NK-92 treated with Interleukin-12 subunit alpha and Interleukin-12 subunit beta, amount 100 ng/mL, for 24 hours (cell line): Measurements from ENCODE around the gene SERINC4.

Source experiments
- DNase-seq: peaks from one replicate; lab custom pipeline; 2025; lab: John Stamatoyannopoulos, UW

Gene SERINC4

DNA sequence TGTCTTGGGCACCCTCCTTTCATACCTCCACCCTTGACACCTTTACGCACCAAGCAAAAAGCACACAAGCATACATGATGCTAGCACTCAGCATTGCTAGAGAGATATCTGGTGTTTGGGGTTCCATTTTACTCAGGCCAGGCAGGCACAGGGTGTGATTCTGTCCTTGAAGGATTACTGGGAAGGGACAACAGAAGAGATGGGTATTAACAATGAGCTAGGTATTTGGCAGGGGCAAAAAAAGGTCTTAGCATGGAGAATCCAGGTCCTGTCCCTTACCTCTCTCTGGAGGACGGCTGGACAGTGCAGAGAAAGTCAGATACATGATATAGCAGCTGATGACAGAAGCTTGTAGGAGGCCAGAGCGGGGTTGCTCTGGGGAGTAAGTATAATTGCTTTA lies 3.5 kb downstream of the SERINC4 start:
- no peak for DNase-seq

DNA sequence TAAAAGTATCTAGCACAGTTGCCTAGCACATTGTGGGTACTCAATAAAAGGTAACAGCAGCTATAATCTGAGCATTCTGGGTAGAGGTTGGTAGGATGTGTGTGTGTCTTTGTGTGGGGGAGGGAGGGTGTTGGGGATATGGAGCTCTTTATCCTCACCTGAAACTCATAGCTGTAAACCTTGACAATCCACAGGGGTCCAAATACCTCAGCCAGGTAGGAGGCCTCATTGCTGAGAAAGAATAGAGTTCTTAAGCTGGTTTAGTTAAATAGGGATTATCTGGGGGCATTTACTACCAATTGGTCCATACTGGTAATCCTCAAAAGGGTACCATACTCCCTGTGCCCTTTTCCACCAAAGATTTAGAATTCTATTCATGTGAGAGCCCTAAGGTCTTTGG lies 4.0 kb downstream of the SERINC4 start:
- DNase-seq = no peak

DNA sequence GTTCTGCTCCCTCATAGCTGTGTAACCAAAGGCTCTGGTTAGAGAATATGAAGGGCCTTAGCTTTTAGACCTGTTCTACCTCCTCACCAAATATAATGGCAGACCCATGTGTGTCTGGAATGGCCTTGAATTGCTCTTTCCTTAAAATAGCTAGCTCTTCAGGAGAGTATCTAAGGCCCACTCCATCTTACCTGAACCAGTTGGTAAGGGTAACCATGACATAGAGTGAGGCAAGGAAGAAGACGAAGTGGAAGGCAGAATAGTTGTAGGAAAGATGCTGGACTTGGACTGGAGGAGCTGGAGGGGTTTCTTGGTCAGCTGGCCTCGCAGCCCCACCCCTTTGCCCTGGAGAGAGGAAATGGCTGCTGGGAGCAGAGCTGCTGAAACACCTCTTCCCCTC lies 4.8 kb downstream of the SERINC4 start:
- no peak for DNase-seq

DNA sequence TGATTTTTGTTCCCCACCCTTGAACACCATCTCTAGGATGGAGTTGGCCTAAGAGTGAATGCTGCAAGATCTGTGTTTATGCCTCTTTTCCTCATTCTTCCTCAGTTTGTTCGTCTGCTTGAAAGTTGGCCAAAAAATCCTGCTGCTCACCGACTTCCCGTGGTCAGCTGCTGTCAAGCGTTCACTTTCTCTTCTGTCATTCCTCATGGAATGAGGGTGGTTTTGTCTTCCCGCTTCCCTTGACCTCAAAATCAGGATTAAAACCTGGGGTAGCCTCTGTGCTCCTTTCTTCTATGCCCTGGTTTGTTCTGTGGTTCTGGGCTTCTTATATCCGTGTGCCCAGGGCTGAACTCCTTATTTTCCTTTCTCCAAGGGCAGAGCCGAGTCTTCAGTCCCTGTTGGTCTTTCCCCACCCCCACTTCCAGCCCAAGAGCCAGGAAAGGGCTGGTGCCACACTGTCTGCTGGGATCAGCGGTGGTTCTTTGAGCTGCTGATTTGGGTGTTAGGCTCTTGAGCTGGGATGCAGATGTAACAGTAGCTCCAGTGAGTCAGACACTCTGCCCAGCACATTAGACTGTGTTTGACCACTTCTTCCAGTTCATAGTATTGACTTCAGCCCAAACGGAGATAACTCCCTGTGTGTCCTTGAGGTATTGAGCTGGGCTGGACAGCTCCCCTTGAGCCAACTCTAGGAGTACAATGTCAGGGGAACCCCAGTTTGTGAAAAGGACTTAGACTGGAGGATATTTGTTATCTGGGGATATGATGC lies 5.6 kb downstream of the SERINC4 start:
- DNase-seq = no peak

DNA sequence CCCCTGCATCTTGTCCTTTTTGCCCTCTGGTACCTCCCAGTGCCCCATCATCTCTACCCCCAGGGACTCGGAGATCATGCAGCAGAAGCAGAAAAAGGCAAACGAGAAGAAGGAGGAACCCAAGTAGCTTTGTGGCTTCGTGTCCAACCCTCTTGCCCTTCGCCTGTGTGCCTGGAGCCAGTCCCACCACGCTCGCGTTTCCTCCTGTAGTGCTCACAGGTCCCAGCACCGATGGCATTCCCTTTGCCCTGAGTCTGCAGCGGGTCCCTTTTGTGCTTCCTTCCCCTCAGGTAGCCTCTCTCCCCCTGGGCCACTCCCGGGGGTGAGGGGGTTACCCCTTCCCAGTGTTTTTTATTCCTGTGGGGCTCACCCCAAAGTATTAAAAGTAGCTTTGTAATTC lies 6.4 kb downstream of the SERINC4 start:
- DNase-seq = no peak

DNA sequence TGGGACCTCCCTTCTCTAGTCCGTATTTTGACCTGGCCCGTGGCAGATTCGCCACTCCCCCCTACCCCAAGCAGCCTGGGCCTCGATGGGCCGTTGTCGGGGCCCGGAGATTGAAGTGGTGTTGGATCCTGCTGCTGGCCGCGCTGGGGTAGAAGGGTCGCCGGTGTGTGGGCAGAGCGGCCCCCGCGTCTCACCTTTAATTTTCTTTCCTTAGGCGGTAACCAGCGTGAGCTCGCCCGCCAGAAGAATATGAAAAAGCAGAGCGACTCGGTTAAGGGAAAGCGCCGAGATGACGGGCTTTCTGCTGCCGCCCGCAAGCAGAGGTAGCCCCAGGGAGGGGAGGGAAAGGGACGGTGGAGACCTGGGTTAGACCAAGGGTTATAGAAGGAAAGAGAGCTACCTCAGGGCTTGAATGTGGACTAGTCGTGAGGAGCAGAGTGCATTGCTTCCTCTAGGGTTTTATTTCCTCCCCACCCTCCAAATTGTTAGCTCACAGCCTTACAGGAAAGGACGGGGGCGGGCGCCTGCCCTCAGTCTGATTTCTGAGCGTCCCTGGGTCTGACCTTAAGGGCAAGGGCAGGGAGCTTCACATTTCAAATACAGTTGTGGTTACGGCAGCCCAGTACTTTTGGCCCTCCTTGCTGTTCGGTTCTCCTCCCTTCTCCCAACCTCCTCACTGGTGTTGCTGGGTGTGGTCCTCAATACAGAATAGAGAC lies 7.1 kb downstream of the SERINC4 start:
- DNase-seq = no peak

DNA sequence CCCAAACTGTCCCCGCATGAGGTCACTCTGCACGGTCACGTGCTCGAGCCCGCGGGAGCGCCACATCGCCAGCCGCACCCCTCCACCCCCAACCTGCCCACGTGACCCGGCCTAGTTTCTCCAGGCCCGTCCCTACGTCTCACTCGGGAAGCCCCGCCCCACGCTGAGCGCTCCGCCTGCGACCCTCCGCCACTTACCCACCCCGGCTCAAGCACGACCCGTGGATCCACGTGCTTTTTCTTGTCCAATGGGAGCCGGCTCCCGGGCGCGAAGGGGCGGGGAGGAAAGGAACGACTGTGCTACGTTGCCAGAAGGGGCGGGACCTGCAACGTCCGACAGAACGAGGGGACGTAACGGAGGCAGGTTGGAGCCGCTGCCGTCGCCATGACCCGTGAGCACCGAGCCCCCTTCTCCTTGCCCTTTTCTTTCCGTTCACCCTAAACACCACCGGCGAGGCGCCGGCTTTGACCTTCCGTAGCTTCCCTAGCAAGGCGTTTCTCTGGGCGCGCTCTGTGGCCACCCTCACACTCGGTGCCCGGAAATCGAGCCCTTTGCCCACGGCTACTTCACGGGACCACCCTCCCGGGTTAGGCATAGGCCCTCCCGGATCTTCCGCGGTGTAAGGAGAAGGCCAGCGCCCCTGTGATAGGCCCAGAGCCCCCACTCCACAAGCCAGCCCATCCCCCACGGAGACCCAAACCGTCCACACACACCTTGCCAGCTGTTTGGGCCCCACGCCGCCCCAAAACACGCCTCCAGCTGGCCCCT lies 7.8 kb downstream of the SERINC4 start, which contains the start of gene SERF2:
Gene SERF2 (plus strand): TSS at position 328 of the 768 bp plus-strand sequence. CDS start 57 bp downstream, at position 385.
- DNase-seq = peak; percentile 100

DNA sequence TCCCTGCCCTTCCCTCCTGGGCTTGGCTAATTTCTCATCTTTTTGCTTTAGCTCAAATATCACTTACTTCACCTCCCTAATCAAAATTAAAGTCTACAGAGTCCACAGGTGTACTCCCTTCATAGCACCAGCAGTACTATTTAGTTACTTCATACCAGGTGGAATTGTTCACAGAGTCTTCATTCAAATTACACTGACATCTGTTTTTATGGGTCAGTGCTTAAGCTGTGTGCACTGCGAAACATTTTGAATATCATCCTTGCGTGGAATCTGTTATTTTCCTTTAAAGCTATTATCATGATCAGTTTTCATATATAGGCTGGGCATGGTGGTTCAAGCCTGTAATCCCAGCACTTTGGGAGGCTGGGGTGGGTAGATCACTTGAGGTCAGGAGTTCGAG lies 10.6 kb downstream of the SERINC4 start:
- no peak for DNase-seq

DNA sequence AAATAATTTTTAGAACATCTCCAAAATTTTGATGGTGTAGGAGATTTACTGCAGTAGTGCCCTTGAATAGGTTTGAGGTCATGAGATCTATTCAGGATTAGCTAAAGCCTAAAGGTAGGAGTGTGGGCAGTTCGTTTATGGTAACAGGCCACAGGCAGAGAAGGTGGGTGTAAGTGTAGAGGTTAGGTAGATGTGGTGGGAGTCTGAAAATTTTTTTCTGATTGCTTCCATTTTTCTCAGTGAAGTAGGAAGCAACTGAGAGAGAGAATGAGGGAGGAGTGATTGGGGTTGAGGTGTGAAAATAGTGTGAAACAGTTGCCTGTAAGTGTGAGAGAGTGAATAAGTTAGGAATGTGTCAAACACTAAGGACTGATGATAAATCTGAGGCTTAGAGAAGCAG lies 21.0 kb downstream of the SERINC4 start:
- DNase-seq = no peak

DNA sequence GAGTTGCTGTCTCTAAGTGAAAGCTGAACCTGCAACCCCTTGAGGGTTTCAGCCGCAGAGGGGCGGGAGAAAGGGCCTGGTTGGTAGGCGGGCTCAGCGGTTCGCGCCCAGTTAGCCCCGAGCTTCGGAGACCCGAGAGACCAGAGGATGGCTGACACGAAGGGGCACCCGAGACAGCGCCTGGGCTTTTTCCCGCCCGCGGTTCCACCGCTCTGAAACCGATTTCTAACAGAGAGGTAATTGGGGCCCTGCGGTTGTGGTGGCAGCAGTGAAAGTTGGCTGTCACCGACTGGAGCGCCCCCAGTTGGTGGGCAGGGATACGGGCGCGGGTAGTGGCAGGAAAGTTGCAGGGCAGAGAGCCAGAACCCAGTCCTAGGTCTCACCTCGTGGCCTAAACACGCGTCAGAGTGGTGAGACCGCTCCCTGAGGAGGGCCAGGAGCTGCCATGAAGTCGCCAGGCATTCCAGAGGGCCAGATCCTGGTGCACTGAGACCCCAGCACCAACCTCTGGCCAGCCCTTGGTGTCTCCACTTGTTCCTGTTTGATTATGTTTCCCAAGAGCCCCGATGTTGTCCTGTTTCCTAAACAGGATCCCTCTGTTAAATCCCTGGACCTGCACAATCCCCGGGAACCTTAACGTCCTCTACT lies 22.6 kb downstream of the SERINC4 start:
- no peak for DNase-seq

DNA sequence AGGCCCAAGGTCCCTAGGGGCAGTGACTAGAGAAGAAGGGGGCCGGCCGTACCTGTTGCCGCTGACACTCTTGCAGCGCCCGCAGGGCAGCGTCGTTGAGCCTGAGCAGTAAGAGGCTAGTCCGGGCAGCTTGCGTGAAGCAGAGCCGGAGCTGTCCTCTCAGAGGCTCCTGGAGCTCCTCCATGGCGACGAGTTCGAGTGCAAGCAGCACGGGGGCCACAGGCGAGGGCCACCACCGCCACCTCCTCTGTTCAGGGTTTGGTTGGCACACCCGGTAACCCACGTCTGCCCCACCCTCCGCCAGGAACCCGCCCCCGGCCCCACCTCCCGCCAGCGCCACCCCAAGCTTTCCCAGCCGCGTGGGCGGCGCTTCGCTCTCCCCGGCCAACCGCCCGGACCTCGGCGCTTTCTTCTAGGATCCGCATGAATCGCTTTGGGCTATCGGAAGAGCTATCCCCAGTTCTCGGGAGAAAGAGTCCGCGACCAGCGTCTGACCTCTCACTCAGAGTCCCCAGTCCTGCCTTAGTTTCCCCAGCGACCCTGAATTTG lies 23.2 kb downstream of the SERINC4 start, which contains the start of gene ELL3:
Gene ELL3 (minus strand): TSS at position 249 of the 549 bp plus-strand sequence. CDS start 65 bp downstream, at position 184.
- DNase-seq = no peak

DNA sequence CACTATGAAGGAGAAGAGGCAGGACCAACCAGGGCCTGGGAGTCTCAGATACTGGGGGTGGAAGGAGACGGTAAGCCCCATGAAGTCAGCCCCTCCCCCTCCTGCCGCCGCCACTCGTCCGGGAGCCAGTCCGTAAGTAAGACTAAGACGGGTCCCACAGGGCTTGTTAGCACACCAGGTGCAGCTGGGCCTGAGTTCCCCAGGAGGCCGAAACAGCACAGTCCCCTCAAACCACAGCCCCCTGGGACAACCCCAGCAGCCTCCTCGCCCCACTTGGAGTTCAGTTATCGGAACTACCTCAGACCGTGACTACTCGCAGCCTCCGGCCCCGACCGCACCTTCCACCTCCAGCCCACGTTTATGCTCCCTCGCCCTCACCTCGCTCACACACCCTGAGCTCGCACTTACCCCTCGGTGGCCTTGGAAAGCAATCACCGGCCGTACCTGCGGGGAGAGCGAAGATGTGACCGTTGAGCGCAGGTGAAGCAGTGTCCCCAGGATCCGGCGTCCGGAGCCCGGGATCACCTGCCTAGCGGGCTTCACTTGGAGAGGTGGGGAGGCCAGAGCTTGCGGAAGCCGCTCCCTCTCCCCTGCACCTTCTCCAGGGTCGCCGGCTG lies 23.8 kb downstream of the SERINC4 start:
- DNase-seq = no peak

DNA sequence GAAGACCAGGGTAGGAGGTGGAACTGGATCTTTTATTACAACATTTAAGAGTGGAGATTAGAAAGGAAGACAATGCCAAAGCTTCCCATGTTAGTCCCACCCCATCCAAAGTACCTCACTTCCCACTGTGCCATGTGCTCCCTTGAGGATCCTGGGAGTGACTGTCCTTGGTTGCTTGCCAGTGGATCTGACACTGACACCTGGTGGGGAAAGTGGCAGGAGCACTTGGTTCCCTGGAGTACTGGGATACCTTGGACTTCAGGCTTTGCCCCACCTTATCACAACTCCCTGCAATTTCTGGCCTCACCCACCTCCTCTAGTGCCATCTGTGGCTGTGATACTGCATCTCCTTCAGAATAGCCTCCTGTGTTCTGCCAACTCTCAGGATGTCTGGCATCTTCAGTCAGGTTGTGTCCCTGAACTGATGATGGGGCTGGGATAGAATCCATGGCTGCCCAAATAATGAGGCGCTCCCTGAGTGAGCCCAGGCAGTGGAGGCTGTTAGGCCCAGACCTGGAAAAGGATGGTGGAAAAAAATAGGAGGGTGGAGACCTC lies 24.5 kb downstream of the SERINC4 start:
- no peak for DNase-seq

DNA sequence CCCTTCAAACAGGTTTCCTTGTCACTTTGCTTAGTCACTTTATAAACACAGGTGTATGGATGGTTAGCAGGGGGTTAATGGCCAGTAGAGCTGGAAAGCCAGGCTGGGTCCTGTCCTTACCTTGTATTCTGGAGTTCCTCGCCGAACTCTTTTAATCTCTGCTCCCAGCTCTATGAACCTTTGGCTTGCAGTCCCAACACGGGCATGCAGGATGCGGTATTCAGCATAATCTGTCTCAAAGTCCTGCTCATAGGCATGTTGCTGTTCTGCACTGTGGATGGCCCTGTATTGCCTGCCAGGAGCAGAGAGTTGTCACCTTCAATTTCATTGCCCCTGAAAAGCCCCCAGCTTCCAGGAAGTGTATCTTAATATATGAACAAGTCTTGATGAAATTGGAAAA lies 26.0 kb downstream of the SERINC4 start:
- no peak for DNase-seq

DNA sequence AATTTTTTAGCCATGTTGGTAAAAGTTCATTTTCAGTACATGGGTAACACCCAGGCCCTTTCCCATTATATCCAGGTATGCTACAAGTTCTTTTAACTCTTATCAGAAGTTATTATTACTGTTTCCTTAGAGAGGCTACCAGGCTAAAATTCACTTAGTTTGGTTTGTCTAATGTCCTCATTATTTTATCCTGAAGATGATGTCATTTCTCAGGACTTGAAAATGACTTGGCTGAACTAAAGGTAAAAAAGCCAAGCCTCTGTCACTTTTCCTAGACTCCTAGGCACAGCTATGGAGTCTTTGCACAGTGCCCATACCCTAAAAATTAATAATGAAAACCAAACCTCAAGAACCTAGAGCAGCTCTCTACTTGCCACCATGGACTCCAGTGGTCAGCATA lies 27.4 kb downstream of the SERINC4 start:
- DNase-seq = no peak

DNA sequence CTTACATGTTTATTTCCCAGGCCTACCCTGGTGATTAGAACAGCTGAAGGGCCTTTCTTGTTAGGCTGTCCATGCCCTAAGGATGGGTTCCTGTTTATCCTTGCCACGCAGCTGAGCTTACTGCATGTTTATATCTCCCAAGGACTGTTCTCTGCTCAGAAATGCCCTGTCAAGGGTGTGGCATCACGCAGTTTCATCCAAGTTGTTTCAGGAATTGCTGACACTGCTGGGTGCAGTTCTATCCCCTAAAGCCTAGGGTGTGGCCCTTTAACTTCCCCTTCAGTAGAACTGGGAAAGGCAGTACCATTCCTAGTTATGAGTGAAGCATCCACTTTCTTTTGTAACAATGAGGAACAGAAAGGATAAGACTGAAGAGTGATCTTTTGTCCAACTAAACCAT lies 28.2 kb downstream of the SERINC4 start:
- no peak for DNase-seq

DNA sequence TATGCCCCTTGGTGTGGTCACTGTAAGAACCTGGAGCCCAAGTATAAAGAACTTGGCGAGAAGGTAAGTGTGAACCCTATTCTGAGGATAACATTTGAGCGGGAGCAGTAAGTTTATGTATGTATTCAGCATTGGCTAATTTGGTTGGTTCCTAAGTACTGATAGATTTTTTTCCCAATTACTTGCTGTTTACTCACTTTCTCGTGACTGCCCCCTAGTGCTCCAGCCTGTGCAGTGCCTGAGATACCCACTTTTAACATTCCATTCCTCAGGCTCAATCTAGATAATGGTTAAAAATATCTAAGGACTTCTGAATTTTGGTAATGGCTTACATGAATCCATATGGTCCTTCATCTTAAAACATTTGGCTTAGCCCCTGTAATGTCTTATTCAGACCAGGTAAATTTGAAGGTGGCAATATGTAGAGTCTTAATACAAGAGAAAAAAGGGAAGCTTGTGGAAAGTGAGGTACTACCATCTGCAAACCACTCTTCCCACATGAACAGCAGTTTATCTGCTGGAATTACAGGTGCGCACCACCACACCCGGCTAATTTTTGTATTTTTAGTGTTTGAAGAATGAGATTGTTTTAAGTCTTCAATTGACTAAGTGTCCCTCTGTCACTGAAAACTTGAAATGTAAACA lies 30.3 kb downstream of the SERINC4 start:
- no peak for DNase-seq

DNA sequence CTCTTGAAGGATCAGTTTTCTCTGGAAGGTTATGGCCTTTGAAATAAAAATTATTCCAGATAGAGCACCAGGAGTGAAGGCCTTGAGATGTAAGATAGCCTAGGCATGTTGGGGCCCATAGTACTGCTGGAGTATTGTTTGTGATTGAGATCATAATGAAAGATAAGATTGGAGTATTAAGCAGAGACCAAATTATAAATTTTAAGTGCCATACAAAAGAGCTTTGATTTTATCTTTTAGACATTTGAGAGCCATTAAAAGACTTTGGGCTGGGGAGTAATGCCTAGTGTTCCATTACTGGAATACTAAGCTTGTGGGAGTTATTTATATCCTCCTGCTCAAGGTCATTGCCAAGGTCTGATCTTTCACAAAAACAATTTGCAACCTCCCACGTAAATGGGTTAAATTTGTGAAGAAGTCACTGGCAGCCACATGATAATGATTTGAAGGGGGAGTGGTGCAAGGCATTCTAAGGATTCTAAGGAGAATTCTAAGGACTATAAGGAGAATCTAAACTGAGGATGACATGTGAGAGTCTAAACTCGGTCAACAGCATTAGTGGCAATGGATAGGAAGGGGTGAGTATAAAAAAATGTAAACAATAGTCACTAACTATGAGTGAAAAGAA lies 36.1 kb downstream of the SERINC4 start:
- DNase-seq = no peak

DNA sequence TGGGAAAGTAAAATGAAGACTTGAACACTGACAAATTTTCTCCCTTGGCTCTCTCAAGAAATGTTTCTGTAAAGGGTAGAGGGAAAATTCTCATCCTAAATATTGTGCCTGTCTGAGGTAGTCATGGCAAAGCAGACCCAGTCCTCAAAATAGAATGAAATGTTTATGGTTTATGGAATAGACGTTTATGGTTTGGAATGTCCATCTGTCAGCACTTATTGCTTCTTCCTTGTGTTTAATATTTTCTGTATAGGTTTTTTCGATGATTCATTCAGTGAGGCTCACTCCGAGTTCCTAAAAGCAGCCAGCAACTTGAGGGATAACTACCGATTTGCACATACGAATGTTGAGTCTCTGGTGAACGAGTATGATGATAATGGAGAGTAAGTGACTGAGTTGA lies 37.2 kb downstream of the SERINC4 start:
- DNase-seq = no peak

DNA sequence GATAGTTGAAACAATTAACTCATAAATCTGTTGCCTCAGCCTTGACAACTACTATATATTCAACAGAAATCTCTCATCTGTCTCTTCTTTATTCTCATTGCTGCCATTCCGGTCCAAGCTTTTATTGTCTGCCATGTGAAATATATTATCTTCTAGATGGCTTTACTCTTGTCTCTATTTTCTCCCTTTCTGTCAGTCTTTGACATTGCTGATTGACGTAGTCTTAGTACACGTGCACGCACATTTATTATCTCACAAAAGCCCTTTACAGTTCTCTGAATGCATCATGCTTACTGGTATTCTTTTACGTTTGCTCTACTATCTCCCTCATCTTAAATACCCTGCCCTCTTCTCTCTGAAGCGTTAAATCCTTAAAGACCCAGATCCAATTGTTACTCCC lies 48.1 kb downstream of the SERINC4 start:
- DNase-seq = no peak
